KG1 (cell line): ENCODE data around the gene CLEC9A.

Experiments used
- DNase-seq: peaks from one replicate; lab custom pipeline; 2025; lab: John Stamatoyannopoulos, UW

Gene CLEC9A

DNA sequence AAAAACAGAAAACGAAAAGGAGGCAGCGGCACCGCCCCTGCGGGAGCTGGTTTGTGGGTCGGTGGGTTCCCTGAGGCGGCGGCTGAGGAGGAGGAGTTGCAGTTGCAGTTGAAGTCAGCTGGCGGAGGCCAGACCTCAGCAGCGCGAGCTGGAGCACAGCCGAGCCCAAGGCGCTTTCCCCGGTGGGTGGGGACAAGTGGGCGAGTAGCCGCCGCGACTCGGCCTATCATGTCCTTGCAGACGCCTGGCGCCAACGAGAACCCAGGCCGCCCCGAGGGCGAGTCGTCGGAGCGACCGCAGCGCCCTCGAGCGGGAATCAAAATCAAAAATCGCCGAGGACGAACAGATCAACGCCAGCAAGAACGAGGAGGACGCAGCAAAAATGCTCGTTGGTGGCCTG, 81.0 kb downstream of the CLEC9A start:
- DNase-seq, result no peak

DNA sequence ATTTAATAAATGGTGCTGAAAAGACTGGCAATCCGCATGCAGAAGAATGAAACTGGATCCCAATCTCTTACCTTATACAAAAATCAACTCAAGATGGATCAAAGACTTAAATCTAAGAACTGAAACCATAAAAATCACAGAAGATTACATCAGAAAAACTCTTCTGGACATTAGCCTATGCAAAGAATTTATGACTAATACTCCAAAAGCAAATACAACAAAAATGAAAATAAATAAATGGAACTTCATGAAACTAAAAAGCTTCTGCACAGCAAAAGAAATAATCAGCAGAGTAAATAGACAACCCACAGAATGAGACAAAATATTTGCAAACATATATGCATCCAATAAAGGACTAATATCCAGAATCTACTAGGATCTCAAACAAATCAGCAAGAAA, 82.6 kb downstream of the CLEC9A start:
- no peak for DNase-seq

DNA sequence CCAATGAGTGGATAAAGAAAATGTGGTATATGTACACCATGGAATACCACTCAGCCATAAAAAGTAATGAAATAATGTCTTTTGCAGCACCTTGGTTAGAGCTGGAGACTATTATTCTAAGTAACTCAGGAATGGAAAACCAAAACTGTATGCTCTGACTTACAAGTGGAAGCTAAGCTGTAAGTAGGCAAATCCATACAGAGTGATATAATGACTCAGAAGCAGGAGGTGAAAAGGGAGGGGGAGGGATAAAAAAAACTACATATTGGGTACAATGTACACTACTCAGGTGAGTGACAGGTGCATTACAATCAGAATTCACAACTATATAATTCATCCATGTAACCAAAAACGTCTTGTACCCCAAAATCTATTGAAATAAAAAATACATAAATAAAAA, 83.4 kb downstream of the CLEC9A start:
- DNase-seq, result no peak

DNA sequence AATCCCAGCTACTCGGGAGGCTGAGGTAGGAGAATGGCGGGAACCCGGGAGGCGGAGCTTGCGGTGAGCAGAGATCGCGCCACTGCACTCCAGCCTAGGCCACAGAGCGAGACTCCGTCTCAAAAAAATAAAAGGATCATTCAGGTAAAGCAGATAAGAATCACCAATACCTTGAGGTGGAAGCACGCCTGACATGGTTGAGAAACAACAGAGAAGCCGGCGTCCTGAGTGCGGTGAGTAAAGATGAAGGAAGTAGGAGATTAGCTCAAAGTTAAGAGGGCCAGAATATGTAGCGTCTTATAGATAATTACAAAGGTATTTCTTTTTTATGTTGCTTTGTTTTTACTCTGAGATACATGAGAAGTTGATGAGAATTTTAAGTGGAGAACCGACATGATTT, 84.8 kb downstream of the CLEC9A start:
- no peak for DNase-seq
